ENCODE data around the gene SORT1. TPM values are rescaled to one million over a fixed set of nuclear protein-coding genes. Genes with fewer than 3 reads are reported as not detected.

The SORT1 gene
- total RNA-seq, 1 experiment from 2014 or later = 47.9 TPM

DNA sequence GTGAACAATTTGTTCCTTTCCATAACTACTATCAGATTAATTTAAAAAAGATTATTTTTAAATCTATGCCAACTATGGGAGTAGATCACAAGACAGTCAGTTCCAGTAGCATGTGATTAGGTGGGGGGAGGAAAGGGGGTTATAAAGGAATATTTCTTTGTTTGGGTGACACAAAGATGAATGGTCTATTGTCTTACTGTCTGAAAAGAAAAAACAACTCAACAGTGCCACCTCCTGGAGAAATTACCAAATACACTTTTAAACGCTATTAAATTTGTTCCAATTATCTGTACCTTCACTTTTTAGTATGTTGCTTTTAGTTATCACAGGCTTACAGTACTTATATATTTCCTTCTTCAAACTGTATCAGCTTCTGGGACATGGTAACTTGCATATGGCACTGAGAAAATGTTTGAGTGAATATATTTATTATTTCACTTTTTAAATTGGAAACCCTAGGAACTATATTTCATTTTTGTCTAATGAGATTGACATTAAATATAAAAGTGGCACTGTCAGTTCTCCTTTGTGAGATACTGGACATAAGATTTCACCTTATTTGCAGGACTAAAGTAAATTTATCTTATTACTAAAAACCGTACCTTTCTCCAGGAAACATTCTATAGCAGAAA is 1.7 kb upstream of the SORT1 start:
- H3K9me3 Mint-ChIP-seq = no peaks in the 10 kb centered on the region

More for the DNA sequence above, 1.7 kb upstream of the SORT1 start:
- H3K79me2 ChIP-seq (ENCODE audit: insufficient read depth, low read length) = peaks cover 4% of the 10 kb centered on the region; the same call in 1 of the 2 replicates
- H4K20me1 ChIP-seq (ENCODE audit: control insufficient read depth, insufficient read depth, insufficient read length) = no peaks in the 10 kb centered on the region
- H2BK20ac ChIP-seq (ENCODE audit: low read depth, low read length, poor library complexity, severe bottlenecking) = no peak overlapping the region
- H4K5ac ChIP-seq (ENCODE audit: insufficient read length, low read depth, low read length) = no peak overlapping the region
- Mint-ChIP-seq H3K36me3 (ENCODE audit: insufficient read depth in 1 of 3, low read depth in 3 of 3) (peaks cover 2 to 18% (median 9%) of the 10 kb centered on the region in 3 experiments; a peak in 6 of 7 replicates), H3K4me3 (peak overlapping the region; percentile 72 to 84), H3K27me3 (ENCODE audit: low read depth) (no peaks in the 10 kb centered on the region), H3K27ac (no peak overlapping the region; a peak in 1 of 7 replicates), H3K4me1 (peaks cover 19 to 27% of the 10 kb centered on the region in 2 experiments)
- H3K23me2 ChIP-seq (ENCODE audit: insufficient read length, low read depth, low read length, poor library complexity, severe bottlenecking) = peaks cover 17% of the 10 kb centered on the region
- no peak for DNase-seq
- H3T11ph ChIP-seq (ENCODE audit: low read length) = no peak overlapping the region
- H3K79me1 ChIP-seq (ENCODE audit: insufficient read depth, low read depth, low read length, poor library complexity, severe bottlenecking) = peaks cover 9% of the 10 kb centered on the region
- WGBS (ENCODE audit: extremely low coverage, insufficient read length, low lambda C conversion rate) = no CpG with 5 or more reads among the region's 2 CpGs
- H3K18ac ChIP-seq (ENCODE audit: insufficient read length, low read depth, low read length) = no peak overlapping the region
- H2BK15ac ChIP-seq (ENCODE audit: low read depth, low read length) = no peak overlapping the region
- no peak overlapping the region for H2BK5ac ChIP-seq (ENCODE audit: insufficient read length, low read length)
- no peak overlapping the region for H4K8ac ChIP-seq (replicated peaks; ENCODE audit: insufficient read length, low read depth, low read length)
- H3K56ac ChIP-seq (ENCODE audit: insufficient read length, low read depth, low read length) = no peak overlapping the region
- H3K4ac ChIP-seq (ENCODE audit: low read depth, low read length) = no peak overlapping the region
- no peak overlapping the region for H3K4me2 ChIP-seq (ENCODE audit: insufficient read depth, insufficient read length, low read length)
- H2BK12ac ChIP-seq (ENCODE audit: insufficient read length, low read depth, low read length) = no peak overlapping the region
- no peaks in the 10 kb centered on the region for H3K9me3 ChIP-seq (ENCODE audit: control insufficient read depth, low read depth, low read length)
- no peak overlapping the region for H2BK120ac ChIP-seq (ENCODE audit: low read depth, low read length, poor library complexity, severe bottlenecking)
- no peak overlapping the region for H2AFZ ChIP-seq (ENCODE audit: low read length)
- peaks cover 2% of the 10 kb centered on the region; the same call in 1 of the 2 replicates for H3K4me1 ChIP-seq (ENCODE audit: insufficient read depth, low read length)
- no peak overlapping the region for H3K9ac ChIP-seq (ENCODE audit: extremely low read depth, insufficient read length, low read length)
- TF ChIP-seq, protein P1, sequence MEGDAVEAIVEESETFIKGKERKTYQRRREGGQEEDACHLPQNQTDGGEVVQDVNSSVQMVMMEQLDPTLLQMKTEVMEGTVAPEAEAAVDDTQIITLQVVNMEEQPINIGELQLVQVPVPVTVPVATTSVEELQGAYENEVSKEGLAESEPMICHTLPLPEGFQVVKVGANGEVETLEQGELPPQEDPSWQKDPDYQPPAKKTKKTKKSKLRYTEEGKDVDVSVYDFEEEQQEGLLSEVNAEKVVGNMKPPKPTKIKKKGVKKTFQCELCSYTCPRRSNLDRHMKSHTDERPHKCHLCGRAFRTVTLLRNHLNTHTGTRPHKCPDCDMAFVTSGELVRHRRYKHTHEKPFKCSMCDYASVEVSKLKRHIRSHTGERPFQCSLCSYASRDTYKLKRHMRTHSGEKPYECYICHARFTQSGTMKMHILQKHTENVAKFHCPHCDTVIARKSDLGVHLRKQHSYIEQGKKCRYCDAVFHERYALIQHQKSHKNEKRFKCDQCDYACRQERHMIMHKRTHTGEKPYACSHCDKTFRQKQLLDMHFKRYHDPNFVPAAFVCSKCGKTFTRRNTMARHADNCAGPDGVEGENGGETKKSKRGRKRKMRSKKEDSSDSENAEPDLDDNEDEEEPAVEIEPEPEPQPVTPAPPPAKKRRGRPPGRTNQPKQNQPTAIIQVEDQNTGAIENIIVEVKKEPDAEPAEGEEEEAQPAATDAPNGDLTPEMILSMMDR (conservative IDR thresholded peaks at IDR 0.05) = peak; percentile 78
- no peaks in the 10 kb centered on the region for H3K27me3 ChIP-seq (ENCODE audit: insufficient read depth, low read length)
- H2AK5ac ChIP-seq (ENCODE audit: insufficient read length, low read length) = no peak overlapping the region
- no peak overlapping the region for H3K14ac ChIP-seq (ENCODE audit: insufficient read depth, low read length)
- no peak overlapping the region for H3K27ac ChIP-seq (ENCODE audit: insufficient read length, low read depth, low read length)
- H4K91ac ChIP-seq (ENCODE audit: insufficient read length, low read depth, low read length) = no peak overlapping the region
- no peak overlapping the region for H3K23ac ChIP-seq (ENCODE audit: insufficient read length, low read depth, low read length)
